HG03159 (cell line): Measurements from ENCODE around the gene GFAP.
A peak's percentile ranks its signal among the peaks of the same experiment; 100 is the strongest.
"Not testable (repeated sequence)": the region's sequence is repeated elsewhere in the genome, so short reads cannot be mapped to it uniquely, and the experiment has no call there.

Source experiments
- ATAC-seq: cut with Tn5 transposase; IDR thresholded peaks from one replicate; pipeline ENCODE4 v1.9.1; 2021; ENCODE audit warnings: mild to moderate bottlenecking, moderate library complexity; ENCODE audit not compliant: unreplicated experiment

GFAP gene

DNA sequence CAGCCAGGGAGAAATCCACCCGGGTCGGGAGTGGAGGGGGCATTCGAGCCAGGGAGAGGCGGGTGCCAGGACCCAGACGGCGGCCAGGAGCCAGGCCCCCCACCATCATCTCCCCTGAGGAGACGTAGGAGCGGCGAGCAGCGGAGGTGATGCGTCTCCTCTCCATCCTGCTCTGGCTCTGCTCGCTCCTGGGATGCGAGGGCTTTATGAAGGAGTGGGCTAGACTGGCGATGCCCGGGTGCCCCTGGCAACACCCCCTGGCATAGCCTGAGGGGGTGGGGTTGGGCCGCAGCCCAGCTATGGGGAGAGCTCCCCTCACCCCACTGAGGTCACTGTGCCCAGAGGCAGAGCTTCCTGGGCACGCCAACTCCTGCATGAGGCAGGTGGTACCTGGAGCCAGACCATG is at the start of gene GFAP:
GFAP (minus strand) TSS at position 180 of the 406 bp plus-strand sequence; CDS start at position 166, 14 bp downstream.
- ATAC-seq = no peak

DNA sequence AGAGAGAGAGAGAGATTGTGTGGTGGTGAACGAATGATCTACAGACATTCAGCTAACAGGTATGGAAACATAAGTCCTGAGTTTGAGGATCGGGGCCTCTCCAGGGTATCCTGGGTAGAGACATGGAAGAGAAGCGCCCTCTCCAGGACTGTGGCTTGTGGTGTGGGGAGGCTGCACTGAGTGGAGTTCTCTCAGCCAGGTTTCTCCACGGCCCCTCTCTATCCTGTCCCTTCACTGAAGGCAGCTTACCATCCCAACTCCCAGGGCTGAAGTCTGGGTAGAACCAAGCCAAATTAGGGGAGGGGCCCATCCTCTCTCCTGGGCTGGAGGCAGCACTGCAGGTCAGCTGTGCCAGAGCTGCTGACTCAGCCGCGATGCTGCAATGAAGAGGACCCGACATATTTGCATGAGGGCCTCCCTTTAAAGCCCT is 46.6 kb upstream of the GFAP start:
- no peak for ATAC-seq

DNA sequence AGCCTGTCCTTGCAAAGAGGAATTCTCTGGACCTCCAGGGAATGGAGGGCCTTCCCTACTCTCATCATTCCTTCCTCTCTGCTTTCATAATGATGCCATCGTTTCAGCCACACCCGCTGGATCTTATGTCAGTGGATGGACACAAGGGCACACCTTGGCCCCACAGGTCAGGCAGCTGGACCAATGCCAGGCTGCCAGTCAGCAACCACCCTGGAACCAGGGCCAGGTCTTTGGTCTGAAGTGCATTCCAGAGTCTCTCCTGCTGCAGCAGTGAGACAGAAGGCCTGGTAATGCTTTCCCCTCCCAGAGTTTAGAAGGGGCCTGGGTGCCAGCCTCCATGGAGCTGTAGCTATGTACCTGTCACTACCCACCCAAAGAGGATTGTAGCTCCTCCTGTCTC is 45.4 kb upstream of the GFAP start:
- no peak for ATAC-seq

DNA sequence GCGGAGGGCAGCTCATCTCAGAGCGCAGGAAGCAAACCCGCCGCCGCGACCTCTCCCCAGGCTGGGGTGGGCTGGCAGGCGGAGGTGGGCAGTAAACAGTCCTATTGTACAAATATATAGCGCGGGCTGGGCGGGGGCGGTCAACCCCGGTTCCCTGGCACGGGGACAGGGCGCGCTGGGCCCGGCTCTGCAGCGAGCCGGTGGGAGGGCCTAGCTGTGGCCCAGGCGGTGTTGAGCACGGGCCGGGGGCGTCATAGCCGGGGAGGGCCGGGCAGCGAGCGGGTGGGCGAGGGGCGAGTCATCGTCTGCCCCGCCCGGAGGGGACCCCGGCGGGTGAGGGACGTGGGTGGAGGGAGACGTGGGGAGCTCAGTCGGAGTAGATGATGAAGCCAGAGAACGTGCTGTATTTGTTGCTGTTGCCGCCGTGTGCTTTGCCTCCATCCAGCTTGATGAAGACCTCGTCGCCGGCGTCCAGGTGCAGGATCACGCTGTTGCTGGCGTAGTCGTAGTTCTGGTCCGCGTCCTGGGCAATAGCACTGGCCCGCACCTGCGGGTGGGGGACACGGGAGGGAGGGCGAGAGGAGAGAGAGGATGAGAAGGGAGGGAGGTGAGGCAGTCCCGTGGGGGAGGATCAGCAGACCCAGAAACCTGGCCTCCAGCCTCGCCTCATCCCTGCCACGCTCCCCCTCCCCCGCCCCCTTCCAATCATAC is 44.7 kb upstream of the GFAP start:
- ATAC-seq = no peak

DNA sequence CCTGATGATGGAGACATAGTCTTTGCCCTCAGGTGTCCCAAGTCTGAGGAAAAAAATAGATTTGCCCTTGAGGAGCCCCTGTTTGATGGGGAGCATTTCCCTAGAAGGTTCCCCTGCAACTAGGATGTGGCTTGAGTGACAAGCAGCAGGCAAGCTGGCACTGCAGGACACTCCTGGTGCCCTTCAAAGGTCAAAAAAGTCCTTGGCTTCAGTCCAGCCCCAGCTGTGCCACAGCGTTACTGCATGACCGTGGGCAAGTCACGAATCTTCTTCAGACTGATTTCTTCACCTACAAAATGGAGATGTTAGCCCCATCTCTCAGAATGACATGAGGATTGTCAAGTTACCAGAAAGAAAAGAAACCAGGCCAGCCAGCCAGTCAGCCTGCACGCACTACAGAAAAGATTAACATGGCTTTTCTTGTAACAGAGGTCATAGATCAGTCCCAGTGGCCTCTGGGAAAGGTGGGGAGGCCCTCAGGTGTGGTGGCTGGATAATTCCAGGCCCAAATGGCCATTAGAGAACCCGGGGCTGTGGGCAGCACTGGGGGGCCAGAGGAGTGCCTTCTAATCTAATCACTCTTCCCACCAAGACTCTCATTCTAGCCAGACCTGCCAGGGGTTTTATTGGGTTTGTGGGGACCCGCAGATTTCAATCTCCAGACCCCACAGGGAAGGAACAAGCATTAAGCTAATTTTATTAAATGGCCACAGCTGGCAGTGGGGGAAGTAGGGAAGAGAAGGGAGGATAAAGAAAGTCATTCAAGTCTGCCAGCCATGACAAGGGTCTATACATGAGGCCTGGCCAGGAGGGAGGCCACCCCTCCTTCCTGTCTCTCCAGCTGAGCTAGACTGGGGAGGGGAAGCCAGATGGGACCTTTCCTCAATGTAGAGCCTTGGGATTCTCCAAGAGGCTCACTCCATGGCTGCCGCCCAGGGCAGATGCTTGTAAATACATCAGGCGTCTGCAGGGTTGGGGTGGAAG is 42.0 kb upstream of the GFAP start:
- no peak for ATAC-seq

DNA sequence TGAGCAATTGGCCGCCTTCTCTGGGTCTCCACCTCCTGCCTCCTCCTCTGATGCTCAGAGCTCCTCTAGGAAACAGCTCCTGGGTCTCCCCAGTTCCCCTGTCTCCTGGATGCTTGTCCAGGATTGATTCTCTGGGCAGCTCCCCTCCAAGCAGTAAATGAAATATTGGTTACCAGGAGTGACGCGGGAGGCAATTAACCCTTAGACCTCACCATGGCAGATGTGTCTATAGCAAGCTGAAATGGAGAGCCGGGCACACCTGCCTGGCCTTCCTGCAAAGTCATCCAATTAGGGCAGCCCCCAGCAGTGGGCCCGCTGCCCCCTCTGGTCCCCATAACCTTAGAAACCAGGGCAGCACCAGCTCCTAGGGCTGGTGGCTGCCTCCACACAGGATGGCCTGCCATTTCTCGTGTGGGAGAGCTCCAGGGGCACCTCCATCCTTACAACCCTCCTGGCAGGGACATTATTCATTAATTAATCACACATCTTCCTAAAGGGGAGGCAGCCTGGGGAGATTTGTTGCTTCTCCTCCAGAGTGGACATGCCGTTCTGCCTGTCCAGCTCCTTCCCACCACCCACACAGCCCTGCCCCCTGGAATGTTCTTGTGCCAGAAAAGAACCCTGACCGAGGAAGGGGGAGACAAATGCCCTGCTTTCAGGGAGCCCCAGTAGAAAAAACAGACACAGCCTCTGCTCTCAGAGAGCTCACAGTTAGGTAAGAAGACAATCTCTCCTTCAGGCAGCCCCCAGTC is 40.5 kb upstream of the GFAP start:
- ATAC-seq = no peak

DNA sequence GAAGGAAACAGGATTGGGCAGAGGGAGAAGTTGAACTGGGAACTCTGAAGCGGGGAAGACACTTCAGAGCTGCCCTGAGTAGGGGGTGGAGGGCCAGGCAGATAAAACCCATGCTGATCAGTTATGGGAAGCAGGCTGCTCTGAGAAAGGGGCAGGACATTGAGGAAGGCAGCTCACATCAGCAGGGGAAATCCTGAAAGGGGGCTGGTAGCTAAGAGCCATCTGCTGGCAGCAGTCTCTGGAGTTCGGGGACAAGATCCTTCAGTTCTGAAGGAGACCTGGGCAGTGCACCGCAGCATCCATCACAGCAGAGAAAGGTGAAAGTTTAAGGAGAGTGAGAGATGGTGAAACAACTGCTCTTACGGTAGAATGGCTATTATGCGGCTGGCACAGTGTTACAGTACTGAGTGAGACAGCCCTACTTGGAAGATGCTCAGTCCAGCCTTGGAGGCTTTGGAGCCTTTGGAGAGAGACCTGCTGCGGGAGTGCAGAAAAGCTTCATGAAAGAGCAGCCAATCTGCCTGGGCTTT is 37.7 kb upstream of the GFAP start:
- ATAC-seq = no peak

DNA sequence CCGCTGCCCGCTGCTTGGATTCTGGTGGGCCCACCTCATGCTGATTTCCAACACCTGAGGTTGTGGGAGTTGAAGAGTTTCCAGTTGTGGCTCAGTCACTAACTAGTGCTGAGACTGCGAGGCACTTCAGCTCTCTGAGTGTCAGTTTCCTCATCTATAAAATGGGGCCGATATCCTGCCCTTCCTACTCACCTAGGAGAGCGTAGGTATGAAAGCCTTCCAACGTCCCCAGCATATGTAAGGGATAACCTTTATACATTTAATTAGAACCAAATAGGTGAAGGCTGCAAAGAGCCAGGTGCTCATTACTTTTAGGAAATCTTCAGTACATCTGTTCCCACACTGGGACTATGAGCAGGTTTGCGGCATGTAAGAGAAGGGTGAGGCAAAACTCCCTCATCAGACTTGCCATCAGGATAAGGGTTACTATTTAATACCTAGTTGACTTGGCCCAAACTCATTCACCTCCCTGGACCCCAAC is 33.1 kb upstream of the GFAP start:
- ATAC-seq = no peak

DNA sequence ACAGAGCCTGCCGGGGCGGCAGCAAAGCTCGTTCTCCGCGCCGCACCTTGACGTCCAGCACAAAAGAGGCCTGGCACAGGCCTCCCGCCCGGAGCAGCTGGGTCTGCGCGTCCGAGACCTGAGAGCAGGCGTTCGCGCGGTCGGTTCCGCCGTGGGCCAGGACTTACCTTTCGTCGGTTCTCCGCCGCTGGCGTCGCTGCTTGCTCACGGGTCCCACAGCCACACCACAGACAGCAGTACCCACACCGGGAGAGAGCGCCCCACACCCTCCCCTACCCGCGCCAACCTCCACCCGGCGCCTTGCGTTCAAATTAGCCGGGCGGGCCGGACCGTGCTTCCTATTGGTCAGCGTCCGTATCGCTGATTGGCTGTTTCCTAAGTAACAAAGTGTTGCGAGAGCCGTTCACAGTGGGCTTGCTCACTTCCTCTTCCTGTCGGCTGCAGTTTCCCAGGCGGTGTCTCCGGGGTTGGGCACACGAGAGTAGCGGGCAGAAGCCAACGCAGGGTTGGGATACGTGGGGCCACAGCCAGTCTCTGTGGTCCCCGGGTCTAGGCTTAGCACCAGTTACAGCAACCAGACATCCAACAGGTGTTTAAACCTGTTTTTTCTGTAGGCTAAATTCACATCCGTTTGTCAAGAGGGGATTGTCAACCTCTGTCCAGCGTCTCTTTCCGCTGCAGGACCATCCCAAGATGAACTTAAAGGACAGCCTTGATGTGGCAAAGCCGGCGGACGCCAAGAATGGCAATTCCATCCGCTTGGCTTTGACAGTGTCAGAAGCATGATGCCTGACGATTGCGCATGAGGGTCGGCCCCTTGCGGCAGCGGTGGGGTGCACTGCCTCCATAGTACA is 32.4 kb upstream of the GFAP start, which contains the start of gene KIF18B:
KIF18B (minus strand) TSS at position 313 of the 854 bp plus-strand sequence. CDS start 11,429 bp downstream, outside the sequence.
- ATAC-seq = peak; percentile 85

DNA sequence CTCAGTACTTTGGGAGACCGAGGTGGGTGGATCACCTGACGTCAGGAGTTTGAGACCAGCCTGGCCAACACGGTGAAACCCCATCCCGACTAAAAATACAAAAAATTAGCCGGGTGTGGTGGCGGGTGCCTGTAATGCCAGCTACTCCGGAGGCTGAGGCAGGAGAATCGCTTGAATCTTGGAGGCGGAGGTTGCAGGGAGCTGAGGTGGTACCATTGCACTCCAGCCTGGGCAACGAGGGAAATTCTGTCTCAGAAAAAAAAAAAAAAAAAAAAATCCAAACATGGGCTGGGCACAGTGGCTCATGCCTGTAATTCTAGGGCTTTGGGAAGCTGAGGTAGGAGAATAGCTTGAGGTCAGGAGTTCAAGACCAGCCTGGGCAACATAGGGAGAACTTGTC is 30.4 kb upstream of the GFAP start:
- not testable (repeated sequence) for ATAC-seq

DNA sequence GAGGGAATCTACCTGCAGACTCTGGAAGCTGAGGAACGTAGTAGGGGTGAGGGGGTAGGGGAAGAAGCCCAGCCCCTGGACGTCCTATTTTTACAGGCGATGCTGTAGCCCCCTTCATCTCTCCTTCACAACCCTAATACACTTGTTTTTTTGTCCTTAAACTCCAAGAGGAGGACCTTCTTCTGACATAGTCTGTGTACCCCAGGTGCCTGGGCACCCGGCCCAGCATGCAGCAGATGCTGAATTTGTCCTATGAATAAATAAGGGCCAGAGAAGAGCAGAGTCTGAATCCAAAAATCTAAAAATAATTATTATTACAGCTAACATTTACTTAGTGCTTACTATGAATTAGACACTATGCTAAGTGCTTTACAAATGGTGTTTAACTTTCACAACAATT is 27.2 kb upstream of the GFAP start:
- ATAC-seq = no peak

DNA sequence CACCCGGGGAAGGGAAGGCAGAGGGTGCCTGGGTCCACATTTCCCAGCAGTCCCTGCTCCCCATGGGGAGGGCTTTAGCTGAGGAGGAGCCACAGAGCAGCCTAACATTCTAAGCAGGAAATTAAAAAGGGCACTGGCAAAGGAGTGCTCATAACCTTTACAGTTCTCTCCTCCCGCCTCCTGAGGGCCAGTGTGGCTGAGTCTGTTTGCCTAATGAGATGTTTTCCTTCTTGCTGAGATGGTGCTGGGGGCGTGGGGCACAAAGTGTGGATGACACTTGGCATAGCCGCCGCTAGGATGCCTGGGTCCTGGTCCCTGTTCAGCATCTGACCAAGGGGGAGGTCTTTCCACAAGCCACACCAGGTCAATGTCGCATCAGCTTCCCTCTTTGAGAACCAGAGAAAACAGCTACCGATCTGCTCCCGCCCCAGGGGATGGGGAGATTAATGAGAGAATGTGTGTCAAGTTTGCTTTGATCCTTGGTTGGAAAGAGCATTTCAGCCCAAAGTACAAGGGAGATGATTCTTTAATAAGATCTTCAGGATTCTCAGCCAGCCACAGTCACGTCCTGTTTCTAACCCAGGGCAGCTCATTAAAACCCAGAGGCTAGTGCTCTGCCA is 26.5 kb upstream of the GFAP start:
- ATAC-seq = no peak

DNA sequence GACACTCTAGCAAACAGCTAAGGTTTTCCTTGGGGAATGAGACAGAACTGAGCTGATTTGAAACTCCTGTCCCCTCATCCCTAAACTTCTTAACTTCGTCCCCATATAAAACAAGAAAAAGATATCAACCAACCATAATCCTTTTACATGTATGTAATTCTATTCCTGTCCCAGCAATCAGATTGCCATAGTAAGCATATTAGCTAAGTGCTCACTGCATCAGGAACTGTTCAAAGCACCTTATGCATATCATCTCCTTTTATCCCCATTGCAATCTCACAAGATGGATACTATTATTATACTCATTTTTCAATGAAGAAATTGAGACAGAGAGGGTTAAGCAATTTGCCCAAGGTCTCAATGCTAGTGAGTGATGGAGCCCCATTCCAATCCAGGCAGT is 25.5 kb upstream of the GFAP start:
- ATAC-seq = no peak

DNA sequence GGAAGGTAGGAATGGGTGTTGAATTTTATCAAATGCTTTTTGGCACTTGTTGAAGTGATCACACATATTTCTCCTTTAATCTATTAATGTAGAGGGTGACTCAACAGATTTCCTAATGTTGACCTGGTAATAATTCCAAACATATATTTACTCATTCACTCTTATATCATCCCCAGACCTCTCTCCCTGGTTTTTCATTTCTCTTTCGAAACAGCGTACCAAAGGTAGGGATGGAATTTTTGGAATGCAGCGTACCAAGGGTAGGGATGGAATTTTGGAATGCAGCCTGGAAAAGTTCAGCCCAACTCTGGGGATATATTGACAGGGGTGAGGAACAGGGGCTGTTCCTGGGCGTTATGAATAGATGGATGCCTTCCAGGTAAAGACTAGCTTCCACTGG is 25.0 kb upstream of the GFAP start:
- ATAC-seq = no peak

DNA sequence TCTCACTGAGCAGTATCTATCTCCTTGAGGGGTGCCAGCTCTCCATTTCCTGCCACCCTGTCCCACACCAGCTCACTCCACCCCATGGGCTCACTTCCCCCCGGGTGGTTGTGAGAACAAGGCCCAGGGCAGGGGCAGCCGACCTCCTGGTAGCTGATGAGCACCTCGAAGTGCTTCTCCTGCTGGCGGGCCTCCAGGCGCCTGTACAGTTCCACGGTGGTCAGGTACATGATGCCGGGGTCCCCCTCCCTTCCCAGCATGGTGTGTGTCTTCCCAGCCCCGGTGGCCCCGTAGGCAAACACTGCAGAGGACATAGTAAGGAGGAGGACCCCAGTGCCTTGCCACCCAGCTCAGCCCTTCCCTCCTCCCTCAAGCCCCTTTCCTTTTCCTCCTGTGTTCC is 19.8 kb upstream of the GFAP start:
- ATAC-seq = no peak

DNA sequence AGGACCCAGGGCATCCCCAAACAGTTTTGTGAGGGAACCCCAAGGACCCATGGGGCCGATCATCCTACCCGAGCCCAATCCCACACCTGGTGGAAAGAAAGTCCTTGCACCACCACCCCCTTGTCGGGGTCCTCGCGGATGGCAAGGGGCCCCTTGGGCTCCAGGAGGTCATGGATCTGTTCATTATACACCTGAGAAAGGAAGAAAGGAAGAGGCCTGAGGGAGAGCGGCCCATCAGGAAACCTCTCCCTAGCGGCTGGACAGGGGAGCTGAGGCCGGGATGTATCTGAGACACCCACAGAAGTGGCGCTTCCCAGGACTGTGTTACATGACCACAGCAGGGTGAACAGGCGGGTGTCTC is 19.4 kb upstream of the GFAP start:
- no peak for ATAC-seq

DNA sequence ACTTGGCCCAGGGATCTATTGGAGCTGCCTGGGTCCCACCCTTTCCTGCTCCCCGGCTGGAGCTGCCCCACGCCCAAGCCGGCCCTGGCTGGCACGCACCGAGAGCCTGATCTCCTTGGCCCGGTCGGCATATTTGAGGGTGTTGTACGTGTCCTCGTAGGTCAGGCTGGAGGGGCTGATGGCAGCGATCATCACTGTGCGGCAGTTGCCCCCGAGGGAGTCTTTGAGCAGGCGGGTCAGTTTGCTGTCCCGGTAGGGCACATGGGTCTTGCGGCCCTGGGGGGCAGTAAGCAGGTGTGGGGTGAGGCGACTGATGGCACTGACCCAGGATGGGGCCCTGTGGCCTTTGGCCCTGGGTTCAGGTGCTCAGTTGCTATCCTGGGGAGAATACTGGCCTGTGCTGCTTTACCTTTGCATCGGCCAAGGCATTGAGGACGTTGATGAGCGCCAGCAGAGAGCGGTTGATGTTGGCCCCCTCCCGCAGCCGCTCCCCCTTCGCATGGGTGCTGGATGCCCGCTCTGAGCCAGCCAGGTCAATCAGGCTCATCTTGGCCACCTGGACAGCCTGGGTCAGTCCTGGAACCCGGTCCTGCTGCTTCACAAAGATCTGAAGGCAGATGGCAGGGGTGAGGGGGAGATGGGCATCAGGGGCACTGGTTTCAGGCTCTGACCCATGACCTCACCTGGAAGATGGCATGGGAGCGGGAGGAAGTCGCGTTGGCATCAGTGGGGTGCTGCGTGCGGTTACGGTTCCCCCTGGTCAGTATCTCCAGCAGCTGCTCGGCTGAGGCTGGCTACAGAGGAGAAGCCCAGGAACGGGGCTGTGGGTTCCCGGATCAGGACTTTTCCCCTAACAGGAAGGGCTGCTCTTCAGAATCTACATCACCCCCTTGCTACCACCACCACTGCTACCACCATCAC is 18.8 kb upstream of the GFAP start:
- no peak for ATAC-seq

DNA sequence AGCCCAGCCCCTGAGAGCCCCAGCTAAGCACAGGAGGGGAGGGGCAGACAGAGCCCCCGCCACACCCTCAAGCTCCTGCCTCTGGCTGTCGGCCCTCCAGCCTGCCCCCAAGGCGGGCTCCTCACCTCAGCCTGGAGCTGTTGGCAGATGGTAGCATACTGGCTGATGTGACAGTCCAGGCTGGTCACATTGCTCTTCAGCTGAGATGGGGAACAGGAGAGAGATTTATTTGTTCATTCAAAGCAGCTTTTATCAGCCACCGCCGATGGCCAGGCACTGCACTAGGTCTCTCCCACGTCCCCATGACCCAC is 17.4 kb upstream of the GFAP start:
- ATAC-seq = no peak
